Natural killer cell (primary cell): ENCODE measurements around the gene TAAR1. TPM values are rescaled to one million over a fixed set of nuclear protein-coding genes. Genes with fewer than 3 reads are reported as not detected.

ENCODE experiments used
- ATAC-seq, 3 donors: fragments of 150-1000 bp in 2 of 3; fragments of 200-7000 bp in 1 of 3; cut with Tn5 transposase; 1 replicate in 1 of 3; 2 replicates in 2 of 3; pipeline ENCODE4 v1.10.0; 2021; ENCODE audit warnings: mild to moderate bottlenecking in 2 of 3, moderate library complexity in 2 of 3
- DNase-seq, 2 donors: peaks; one replicate each; pipeline versions ENCODE4 v3.0.0 to v3.0.0-alpha.2; 2013 to 2021; ENCODE audit warnings: mixed read lengths in 1 of 2
- H3K27ac ChIP-seq: one replicate; pipeline ENCODE4 v1.5.1; 2013; ENCODE audit warnings: mild to moderate bottlenecking, low read length
- H3K27me3 ChIP-seq: one replicate; pipeline ENCODE4 v1.6.1; 2013; ENCODE audit warnings: low read length; ENCODE audit not compliant: control insufficient read depth, insufficient read depth
- H3K36me3 ChIP-seq: one replicate; pipeline ENCODE4 v1.6.1; 2013; ENCODE audit warnings: low read length; ENCODE audit not compliant: control insufficient read depth, insufficient read depth
- H3K4me1 ChIP-seq: one replicate; pipeline ENCODE4 v1.6.1; 2013; ENCODE audit warnings: low read length; ENCODE audit not compliant: control insufficient read depth, insufficient read depth
- H3K4me3 ChIP-seq: one replicate; pipeline ENCODE4 v1.5.1; 2013; ENCODE audit warnings: low read length
- H3K9me3 ChIP-seq: one replicate; pipeline ENCODE4 v1.6.1; 2013; ENCODE audit warnings: low read length; ENCODE audit not compliant: control insufficient read depth, insufficient read depth
- H3K27ac Mint-ChIP-seq, 2 donors: one replicate each; pipeline ENCODE4 v1.8.0; 2022; ENCODE audit warnings: mild to moderate bottlenecking in 2 of 2, mixed read lengths in 2 of 2, moderate library complexity in 1 of 2
- H3K27me3 Mint-ChIP-seq, 2 donors: one replicate each; pipeline ENCODE4 v1.8.0; 2022; ENCODE audit warnings: low read depth in 2 of 2, mixed read lengths in 2 of 2
- H3K36me3 Mint-ChIP-seq: one replicate; pipeline ENCODE4 v1.8.0; 2022; ENCODE audit warnings: mixed read lengths
- H3K4me1 Mint-ChIP-seq, 2 donors: one replicate each; pipeline ENCODE4 v1.8.0; 2022; ENCODE audit warnings: mixed read lengths in 2 of 2
- H3K4me3 Mint-ChIP-seq: one replicate; pipeline ENCODE4 v1.8.0; 2022; ENCODE audit warnings: mild to moderate bottlenecking, moderate library complexity, mixed read lengths
- H3K9me3 Mint-ChIP-seq, 2 donors: one replicate each; pipeline ENCODE4 v1.8.0; 2022; ENCODE audit warnings: mixed read lengths in 2 of 2
- WGBS: methylation state at CpG from one replicate; pipeline ENCODE4 v1.1.7; 2013; ENCODE audit warnings: missing lambda C conversion rate; ENCODE audit not compliant: insufficient coverage; 5-methylcytosine and 5-hydroxymethylcytosine counted together
- intact Hi-C: fragments of 100-400 bp; cut with micrococcal nuclease; formaldehyde crosslinking; loops from one replicate; pipeline ENCODE4 v1.14.2; 2022
- total RNA-seq, 4 donors: library from RNA; stranded (reverse); fragments of 120-200 nt in 1 of 4; gene quantifications; one replicate each; pipeline versions ENCODE4 v1.2.3 to v1.2.4, GENCODE V29; 2013 to 2022
- TF ChIP-seq, protein P1 (sequence below): fragments of 200-600 bp; IDR thresholded peaks from one replicate; pipeline ENCODE4 v1.8.0; 2022; ENCODE audit warnings: antibody characterized with exemption

TAAR1 gene
- total RNA-seq, 3 donors from 2014 or later (not counting 1 experiment from before 2014, with no cell fraction given): not detected

DNA sequence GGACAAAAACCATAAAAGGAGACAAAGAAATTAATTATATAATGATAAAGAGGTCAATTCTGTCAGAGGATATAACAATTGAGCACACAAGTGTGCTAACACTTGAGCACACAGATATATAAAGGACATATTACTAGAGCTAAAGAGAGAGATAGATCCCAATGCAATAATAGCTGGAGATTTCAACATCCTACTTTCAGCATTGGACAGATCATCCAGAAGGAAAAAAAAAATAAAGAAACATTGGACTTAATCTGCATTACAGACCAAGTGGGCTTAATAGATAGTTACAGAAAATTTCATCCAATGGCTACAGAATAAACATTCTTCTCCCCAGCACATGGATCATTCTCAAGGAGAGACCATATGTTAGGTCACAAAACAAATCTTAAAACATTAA lies 45.0 kb upstream of the TAAR1 start:
- DNase-seq (no peak), ATAC-seq (no peak)
- H3K4me1 Mint-ChIP-seq: no peaks in the 10 kb centered on the region
- TF ChIP-seq, protein P1, sequence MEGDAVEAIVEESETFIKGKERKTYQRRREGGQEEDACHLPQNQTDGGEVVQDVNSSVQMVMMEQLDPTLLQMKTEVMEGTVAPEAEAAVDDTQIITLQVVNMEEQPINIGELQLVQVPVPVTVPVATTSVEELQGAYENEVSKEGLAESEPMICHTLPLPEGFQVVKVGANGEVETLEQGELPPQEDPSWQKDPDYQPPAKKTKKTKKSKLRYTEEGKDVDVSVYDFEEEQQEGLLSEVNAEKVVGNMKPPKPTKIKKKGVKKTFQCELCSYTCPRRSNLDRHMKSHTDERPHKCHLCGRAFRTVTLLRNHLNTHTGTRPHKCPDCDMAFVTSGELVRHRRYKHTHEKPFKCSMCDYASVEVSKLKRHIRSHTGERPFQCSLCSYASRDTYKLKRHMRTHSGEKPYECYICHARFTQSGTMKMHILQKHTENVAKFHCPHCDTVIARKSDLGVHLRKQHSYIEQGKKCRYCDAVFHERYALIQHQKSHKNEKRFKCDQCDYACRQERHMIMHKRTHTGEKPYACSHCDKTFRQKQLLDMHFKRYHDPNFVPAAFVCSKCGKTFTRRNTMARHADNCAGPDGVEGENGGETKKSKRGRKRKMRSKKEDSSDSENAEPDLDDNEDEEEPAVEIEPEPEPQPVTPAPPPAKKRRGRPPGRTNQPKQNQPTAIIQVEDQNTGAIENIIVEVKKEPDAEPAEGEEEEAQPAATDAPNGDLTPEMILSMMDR: no peak
- H3K4me1 ChIP-seq: no peaks in the 10 kb centered on the region
- H3K27ac ChIP-seq: no peak overlapping the region
- no peaks in the 10 kb centered on the region for H3K36me3 ChIP-seq
- H3K4me3 Mint-ChIP-seq: no peak overlapping the region
- peaks cover 11 to 30% of the 10 kb centered on the region in 2 donors for H3K27me3 Mint-ChIP-seq
- H3K36me3 Mint-ChIP-seq: peaks cover 18% of the 10 kb centered on the region
- H3K27ac Mint-ChIP-seq: no peak overlapping the region
- no peaks in the 10 kb centered on the region for H3K9me3 ChIP-seq
- H3K4me3 ChIP-seq: no peak overlapping the region
- H3K27me3 ChIP-seq: peaks cover 2% of the 10 kb centered on the region
- H3K9me3 Mint-ChIP-seq: peaks cover 6 to 19% of the 10 kb centered on the region in 2 donors
- intact Hi-C loops: no loop called here

DNA sequence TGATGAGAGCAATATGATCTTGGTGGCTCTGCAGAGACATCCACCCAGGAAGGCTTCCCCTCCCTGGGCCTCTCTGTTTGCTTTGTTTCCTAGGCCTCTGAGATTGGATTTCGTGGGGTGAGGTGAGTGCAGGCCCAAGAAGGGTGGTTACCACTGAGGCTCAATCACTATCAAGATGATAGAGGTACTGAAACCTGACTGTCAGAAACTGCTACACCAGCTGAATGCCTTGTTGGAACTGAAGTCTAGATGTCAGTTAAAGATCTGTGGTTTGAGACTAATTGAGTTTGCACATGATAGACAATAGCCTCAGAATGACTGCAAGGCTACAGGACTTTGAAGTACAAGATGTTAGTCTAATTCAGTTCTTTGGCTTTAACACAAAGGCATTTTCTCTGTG lies 39.6 kb upstream of the TAAR1 start:
- DNase-seq (no peak), ATAC-seq (no peak)
- Mint-ChIP-seq H3K27ac (no peak overlapping the region), H3K9me3 (peaks cover 8 to 15% of the 10 kb centered on the region in 2 donors), H3K4me3 (no peak overlapping the region), H3K27me3 (peaks cover 13 to 15% of the 10 kb centered on the region in 2 donors), H3K36me3 (peaks cover 14% of the 10 kb centered on the region), H3K4me1 (no peaks in the 10 kb centered on the region)
- Histone ChIP-seq H3K27ac (no peak overlapping the region), H3K27me3 (no peaks in the 10 kb centered on the region), H3K36me3 (no peaks in the 10 kb centered on the region), H3K4me3 (no peak overlapping the region), H3K9me3 (no peaks in the 10 kb centered on the region), H3K4me1 (no peaks in the 10 kb centered on the region)
- WGBS: 0% methylated on average over 1 of the region's 1 CpG
- TF ChIP-seq, protein P1: no peak
- intact Hi-C loops: no loop called here

DNA sequence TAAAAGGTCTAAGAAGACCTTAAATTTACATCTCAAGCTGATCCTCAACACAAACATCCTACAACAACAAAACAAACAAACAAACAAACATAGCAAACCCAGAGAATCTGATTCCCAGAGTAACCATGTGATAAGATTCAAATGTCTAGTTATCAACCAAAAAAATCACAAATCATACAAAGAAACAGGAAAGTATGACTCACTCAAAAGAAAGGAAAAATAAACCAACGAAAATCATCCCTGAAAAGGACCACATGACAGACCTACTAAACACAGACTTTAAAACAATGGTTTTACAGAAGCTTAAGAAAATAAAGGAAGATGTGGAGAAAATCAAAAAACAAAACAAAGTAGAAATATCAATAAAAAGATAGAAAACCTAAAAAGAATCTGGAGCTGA lies 36.8 kb upstream of the TAAR1 start:
- no peaks in the 10 kb centered on the region for H3K27me3 ChIP-seq
- WGBS: no CpG with 5 or more reads among the region's 1 CpG
- H3K4me1 ChIP-seq: no peaks in the 10 kb centered on the region

DNA sequence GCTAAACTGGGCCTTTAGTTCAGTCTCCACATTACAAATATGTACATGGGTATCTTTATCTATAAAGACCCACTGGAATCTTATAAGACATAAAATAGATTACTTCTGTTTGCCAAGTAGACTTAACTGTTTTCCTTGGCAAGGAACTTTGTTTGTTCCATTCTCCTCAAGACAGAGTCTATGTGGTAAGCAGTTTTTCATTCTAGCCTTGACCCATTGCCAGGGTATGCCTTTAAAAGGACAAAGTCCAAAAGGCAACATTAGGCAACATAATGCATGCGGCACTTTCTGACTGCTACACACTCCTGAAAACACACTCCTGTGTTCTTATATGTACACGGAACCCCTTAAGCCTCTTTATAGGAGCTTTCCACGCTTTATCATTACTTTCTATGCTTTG lies 34.5 kb upstream of the TAAR1 start:
- ATAC-seq (no peak), DNase-seq (no peak)
- Histone ChIP-seq H3K36me3 (no peaks in the 10 kb centered on the region), H3K27ac (no peak overlapping the region), H3K27me3 (no peaks in the 10 kb centered on the region), H3K4me3 (no peak overlapping the region), H3K4me1 (no peaks in the 10 kb centered on the region), H3K9me3 (no peaks in the 10 kb centered on the region)
- no peaks in the 10 kb centered on the region for H3K4me1 Mint-ChIP-seq
- H3K9me3 Mint-ChIP-seq: peaks cover 5 to 11% of the 10 kb centered on the region in 2 donors
- no peak overlapping the region for H3K4me3 Mint-ChIP-seq
- peaks cover 14% of the 10 kb centered on the region for H3K36me3 Mint-ChIP-seq
- TF ChIP-seq, protein P1: no peak
- intact Hi-C loops: no loop called here
- 71% methylated on average over 3 of the region's 3 CpGs for WGBS
- H3K27me3 Mint-ChIP-seq: peaks cover 26 to 31% of the 10 kb centered on the region in 2 donors
- no peak overlapping the region for H3K27ac Mint-ChIP-seq

More for the DNA sequence above, 36.8 kb upstream of the TAAR1 start:
- Histone ChIP-seq H3K9me3 (no peaks in the 10 kb centered on the region), H3K27ac (no peak overlapping the region), H3K4me3 (no peak overlapping the region), H3K36me3 (no peaks in the 10 kb centered on the region)
- Mint-ChIP-seq H3K27ac (no peak overlapping the region), H3K36me3 (peaks cover 14% of the 10 kb centered on the region), H3K4me1 (no peaks in the 10 kb centered on the region), H3K27me3 (peaks cover 11 to 12% of the 10 kb centered on the region in 2 donors), H3K4me3 (no peak overlapping the region), H3K9me3 (peaks cover 5 to 11% of the 10 kb centered on the region in 2 donors)
- intact Hi-C loops: no loop called here
- ATAC-seq: no peak
- no peak for DNase-seq
- TF ChIP-seq, protein P1: no peak
